ENCODE measurements around the gene ABCF3. TPM values are rescaled to one million over a fixed set of nuclear protein-coding genes. Genes with fewer than 3 reads are reported as not detected.
A peak's percentile ranks its signal among the peaks of the same experiment; 100 is the strongest.

ABCF3 gene
- total RNA-seq, 3 donors from 2014 or later: 60.7 to 79.7 (median 72.3) TPM

GRCh38 chr3:184230603-184231528, 44.9 kb downstream of the ABCF3 start:
- Histone ChIP-seq H3K4me1 (ENCODE audit: low read depth) (peaks cover 24% of the 10 kb centered on the region), H3K4me3 (no peak overlapping the region), H3K9me3 (no peaks in the 10 kb centered on the region), H3K36me3 (ENCODE audit: low read depth) (no peaks in the 10 kb centered on the region)
- DNase-seq (peak in 2 of 3 donors; percentile 30 to 50), ATAC-seq (peak; percentile 62)
- TF ChIP-seq CTCF (IDR thresholded peaks at IDR 0.05): no peak
- intact Hi-C loops (cut with DNase I, micrococcal nuclease): no loop called here

GRCh38 chr3:184231671-184232070, 45.7 kb downstream of the ABCF3 start:
- H3K36me3 ChIP-seq (ENCODE audit: low read depth): no peaks in the 10 kb centered on the region
- no peak overlapping the region for H3K4me3 ChIP-seq
- intact Hi-C loops (cut with DNase I, micrococcal nuclease): no loop called here
- no peaks in the 10 kb centered on the region for H3K9me3 ChIP-seq
- ATAC-seq (no peak), DNase-seq (no peak)
- peaks cover 24% of the 10 kb centered on the region for H3K4me1 ChIP-seq (ENCODE audit: low read depth)
- no peak for TF ChIP-seq CTCF (IDR thresholded peaks at IDR 0.05)

- DNase-seq: no peak
- TF ChIP-seq CTCF (IDR thresholded peaks at IDR 0.05): no peak
- Histone ChIP-seq H3K9me3 (no peaks in the 10 kb centered on the region), H3K4me1 (ENCODE audit: low read depth) (peaks cover 24% of the 10 kb centered on the region), H3K36me3 (ENCODE audit: low read depth) (no peaks in the 10 kb centered on the region), H3K4me3 (no peak overlapping the region)
- no peak for ATAC-seq
- intact Hi-C loops (cut with DNase I, micrococcal nuclease): no loop called here
Observed at GRCh38 chr3:184233127-184233843, 47.3 kb downstream of the ABCF3 start.

- peaks cover 19% of the 10 kb centered on the region for H3K4me1 ChIP-seq (ENCODE audit: low read depth)
- DNase-seq: peak in 1 of 3 donors; percentile 28
- no peaks in the 10 kb centered on the region for H3K36me3 ChIP-seq (ENCODE audit: low read depth)
- no peak for ATAC-seq
- no peak for TF ChIP-seq CTCF (IDR thresholded peaks at IDR 0.05)
- H3K4me3 ChIP-seq: no peak overlapping the region
- no peaks in the 10 kb centered on the region for H3K9me3 ChIP-seq
- intact Hi-C loops (cut with DNase I, micrococcal nuclease): no loop called here
Observed at GRCh38 chr3:184234224-184234623, 48.2 kb downstream of the ABCF3 start.

GRCh38 chr3:184234671-184235380, 48.8 kb downstream of the ABCF3 start:
- intact Hi-C loops (cut with DNase I, micrococcal nuclease): no loop called here
- no peak for TF ChIP-seq CTCF (IDR thresholded peaks at IDR 0.05)
- Histone ChIP-seq H3K9me3 (no peaks in the 10 kb centered on the region), H3K36me3 (ENCODE audit: low read depth) (no peaks in the 10 kb centered on the region), H3K4me3 (no peak overlapping the region), H3K4me1 (ENCODE audit: low read depth) (peaks cover 13% of the 10 kb centered on the region)
- ATAC-seq: no peak
- DNase-seq: no peak

All from mucosa of descending colon (tissue), 3 donors.